Measurements from ENCODE around the gene AHCTF1.

DNA sequence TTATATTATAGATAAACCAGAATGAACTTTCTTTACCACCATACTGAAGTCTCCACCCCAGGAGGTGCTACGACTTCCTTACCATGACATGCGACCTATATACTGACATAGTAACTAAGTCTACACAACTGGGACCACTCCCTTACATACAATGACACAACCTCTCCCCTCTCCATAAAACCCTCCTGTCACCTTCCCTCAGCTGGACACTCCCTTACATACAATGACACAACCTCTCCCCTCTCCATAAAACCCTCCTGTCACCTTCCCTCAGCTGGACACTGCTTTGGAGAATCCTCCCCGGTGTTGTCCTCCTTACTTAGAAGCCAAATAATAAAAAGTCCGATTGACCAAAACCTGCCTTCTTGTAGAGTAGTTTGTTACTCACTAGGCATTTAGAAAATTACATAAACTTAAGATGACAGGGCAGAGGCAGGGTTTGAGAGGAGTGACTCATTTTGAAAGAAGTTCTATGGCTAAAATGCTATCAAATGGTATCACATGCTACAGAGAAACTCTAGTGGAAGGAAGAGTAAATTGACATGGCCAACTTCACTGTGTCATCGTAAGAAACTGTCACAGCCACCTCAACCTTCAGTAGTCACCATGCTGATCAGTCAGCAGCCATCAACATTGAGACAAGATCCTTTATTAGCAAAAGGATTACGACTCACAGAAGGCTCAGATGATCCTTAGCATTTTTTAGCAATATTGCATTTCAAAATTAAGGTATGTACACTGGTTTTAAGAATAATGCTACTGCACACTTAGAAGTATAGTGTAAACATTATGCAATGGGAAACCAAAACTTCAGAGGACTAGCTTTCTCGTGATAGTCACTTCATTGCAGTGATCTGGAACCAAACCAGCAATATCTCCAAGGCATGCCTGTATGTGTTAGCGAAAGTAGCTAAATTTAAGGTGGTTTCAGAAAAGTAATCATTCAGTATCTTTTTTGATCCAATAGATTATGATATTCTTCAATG lies 56.4 kb downstream of the AHCTF1 start:
- TF ChIP-seq, protein P1, sequence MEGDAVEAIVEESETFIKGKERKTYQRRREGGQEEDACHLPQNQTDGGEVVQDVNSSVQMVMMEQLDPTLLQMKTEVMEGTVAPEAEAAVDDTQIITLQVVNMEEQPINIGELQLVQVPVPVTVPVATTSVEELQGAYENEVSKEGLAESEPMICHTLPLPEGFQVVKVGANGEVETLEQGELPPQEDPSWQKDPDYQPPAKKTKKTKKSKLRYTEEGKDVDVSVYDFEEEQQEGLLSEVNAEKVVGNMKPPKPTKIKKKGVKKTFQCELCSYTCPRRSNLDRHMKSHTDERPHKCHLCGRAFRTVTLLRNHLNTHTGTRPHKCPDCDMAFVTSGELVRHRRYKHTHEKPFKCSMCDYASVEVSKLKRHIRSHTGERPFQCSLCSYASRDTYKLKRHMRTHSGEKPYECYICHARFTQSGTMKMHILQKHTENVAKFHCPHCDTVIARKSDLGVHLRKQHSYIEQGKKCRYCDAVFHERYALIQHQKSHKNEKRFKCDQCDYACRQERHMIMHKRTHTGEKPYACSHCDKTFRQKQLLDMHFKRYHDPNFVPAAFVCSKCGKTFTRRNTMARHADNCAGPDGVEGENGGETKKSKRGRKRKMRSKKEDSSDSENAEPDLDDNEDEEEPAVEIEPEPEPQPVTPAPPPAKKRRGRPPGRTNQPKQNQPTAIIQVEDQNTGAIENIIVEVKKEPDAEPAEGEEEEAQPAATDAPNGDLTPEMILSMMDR (IDR thresholded peaks at IDR 0.05) = no peak
- TF ChIP-seq POLR2A (IDR thresholded peaks at IDR 0.05) = no peak

Data from right lobe of liver (tissue), 4 donors.